Stimulated activated CD8-positive, alpha-beta memory T cell treated with anti-CD3 and anti-CD28 coated beads, Interleukin-2, amount 100 ng/mL, for 48 hours (primary cell): ENCODE data around the gene RB1.
"Not testable (repeated sequence)": the region's sequence is repeated elsewhere in the genome, so short reads cannot be mapped to it uniquely, and the experiment has no call there.

Experiments used
- DNase-seq, 2 donors: peaks; one replicate each; pipeline ENCODE4 v3.0.0-alpha.2; 2020; ENCODE audit warnings: low read depth in 2 of 2

RB1 gene

GRCh38 chr13:48448959-48449614 is 145.5 kb downstream of the RB1 start:
- no peak for DNase-seq

GRCh38 chr13:48449656-48450055 is 146.1 kb downstream of the RB1 start:
- DNase-seq, result no peak

DNA sequence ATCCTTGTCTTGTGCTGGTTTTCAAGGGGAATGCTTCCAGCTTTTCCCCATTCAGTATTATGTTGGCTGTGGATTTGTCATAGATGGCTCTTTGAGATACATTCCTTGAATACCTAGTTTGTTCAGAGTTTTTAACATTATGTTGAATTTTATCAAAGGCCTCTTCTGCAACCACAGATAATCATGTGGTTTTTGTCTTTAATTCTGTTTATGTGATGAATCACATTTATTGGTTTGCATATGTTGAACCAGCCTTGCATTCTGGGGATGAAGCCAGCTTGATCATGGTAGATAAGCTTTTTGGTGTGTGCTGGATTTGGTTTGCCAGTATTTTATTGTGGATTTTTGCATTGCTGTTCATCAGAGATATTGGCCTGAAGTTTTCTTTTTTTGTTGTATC is 147.6 kb downstream of the RB1 start:
- DNase-seq, result not testable (repeated sequence)

DNA sequence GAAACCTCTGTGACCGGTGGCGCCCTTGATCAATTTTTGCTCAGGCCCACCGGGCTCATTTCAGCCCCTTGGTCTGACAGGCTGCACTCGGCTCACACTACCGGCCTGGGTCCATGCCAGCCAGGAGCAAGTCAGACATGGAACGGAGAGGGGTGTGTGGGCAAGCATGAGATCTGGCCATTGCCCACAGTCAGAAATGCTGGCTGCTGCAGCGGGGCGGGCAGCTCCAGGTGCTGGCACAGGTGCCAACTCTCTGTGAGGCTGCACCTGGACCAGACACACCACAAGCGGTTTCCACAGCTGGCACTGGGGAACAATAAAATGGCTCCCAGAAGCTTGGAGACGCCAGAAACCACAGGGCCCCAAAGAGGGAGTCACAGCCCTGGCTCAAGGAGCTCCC is 153.0 kb downstream of the RB1 start:
- DNase-seq, result no peak

DNA sequence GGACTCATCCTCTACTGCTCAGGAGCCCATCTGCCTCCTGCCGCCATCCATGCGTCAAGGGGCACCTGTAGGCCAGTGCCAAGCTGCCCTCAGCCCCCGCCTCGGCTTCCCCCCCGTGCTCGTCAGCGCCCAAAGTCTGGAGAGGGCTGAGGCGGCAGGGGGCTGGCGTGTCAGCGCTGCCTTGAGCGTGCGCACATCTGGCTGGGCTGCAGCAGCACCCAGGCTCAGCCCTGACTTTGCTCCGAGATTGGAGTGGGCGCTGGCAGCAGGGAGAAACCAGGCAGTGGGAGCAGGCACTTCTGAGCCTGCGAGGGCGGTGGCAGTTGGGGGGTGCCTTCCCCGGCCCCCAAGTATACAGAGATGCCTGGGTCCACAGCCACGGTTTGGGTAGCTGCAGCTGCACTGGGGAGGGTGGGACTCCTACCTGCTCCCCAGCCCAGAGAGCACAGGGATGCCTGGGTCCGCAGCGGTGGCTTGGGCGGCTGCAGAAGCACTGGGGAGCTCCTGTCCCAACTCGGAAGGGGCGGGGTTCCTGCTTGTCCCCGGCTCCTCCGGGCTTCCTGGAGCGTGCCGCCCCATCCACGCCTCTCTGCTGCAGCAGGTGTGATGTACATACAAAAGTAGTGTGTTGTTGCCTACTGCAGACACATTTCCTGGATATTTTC is 154.2 kb downstream of the RB1 start:
- DNase-seq, result no peak

GRCh38 chr13:48475230-48475629 is 171.7 kb downstream of the RB1 start:
- DNase-seq, result no peak

DNA sequence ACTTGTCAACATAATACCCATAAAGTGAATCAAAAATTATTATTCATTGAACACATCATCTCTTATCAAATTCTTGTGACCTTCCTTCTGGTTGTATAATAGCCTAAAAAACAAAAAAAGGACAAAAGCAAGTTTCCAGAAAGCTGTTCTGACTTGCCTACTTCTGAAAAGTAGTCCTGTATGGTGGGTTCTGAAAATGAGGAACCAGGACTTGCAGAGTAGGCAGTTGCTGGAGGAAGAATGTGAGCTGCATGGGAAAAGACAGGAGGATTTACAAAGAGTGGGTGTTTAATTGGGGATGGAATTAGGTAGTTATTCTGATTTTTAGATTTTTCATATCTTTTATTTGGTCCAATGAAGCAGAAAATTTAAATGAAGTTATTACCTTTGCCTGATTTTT is 172.7 kb downstream of the RB1 start:
- DNase-seq, result no peak

DNA sequence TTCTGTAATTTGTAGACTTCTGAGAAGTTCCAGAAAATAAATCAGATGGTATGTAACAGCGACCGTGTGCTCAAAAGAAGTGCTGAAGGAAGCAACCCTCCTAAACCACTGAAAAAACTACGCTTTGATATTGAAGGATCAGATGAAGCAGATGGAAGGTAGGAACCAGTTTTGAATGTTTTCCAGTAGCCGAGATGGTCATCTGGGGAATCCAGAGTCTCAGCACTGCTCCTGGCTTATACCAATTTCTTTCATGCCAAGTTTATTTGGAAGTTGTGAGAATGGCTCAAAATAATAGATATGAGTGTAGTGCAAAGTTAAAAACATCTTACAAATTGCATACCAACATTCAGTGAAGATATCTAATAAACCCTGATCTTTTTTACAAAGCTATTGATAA is 173.1 kb downstream of the RB1 start:
- DNase-seq, result no peak

DNA sequence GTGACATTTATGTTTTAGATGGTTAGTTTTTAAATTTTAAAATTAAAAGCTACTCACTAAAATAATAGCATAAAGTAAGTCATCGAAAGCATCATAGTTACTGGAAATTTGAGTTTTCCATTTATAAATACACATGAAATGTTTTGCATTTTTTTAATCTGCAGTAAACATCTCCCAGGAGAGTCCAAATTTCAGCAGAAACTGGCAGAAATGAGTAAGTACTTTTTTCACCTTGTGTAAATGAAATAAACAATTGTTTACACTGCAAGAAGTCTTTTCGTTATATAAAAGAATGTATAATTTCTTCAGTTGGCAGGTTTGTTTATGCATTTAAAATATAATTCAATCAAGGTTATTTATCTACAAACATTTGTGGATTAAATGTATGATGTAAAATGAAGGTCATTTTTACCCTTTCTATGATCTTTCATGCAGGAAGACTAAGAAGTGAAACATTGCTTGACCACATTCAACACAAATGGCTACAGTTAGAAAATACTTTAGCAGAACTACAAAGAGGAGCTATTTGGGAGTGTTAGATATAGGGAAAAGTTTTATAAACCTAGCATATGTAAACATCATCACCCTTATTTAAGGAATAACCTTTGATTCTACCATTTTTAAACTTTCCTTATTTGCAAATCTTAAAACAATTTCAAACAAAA is 173.8 kb downstream of the RB1 start:
- DNase-seq, result no peak

GRCh38 chr13:48478391-48478790 is 174.8 kb downstream of the RB1 start:
- no peak for DNase-seq

GRCh38 chr13:48483575-48483974 is 180.0 kb downstream of the RB1 start:
- no peak for DNase-seq

DNA sequence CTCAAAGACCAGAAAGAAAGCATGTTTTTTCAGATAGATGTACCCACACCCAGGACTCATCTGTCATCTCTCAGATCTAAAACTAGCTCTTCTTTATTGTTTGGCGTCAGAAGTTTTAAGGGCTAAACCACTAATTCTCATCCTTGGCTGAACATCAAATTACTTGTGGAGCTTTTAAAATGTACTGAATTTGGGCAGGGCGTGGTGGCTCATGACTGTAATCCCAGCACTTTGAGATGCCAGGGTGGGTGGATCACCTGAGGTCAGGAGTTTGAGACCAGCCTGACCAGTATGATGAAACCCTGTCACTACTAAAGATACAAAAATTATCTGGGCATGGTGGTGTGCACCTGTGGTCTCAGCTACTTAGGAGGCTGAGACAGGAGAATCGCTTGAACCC is 181.9 kb downstream of the RB1 start:
- DNase-seq, result no peak

DNA sequence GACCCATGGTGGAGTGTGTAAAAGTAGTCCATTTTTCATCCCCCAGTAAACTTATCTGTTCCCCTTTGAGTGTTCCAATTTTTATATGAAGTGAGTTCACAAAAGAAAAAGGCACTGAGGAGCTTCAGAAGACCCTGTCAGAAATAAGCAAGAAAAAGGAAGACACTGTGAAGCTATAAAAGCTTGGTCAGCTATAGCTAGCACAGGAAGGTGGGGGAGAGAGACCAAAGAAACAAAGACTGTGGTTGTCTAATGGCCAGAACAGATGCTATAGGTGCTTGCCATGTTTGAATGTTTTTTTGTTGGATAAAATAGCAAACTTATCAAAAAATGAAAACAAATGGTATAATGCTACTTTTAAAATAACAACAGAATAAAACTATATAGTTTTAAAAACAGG is 182.8 kb downstream of the RB1 start:
- DNase-seq, result no peak

GRCh38 chr13:48486836-48487235 is 183.3 kb downstream of the RB1 start:
- no peak for DNase-seq

DNA sequence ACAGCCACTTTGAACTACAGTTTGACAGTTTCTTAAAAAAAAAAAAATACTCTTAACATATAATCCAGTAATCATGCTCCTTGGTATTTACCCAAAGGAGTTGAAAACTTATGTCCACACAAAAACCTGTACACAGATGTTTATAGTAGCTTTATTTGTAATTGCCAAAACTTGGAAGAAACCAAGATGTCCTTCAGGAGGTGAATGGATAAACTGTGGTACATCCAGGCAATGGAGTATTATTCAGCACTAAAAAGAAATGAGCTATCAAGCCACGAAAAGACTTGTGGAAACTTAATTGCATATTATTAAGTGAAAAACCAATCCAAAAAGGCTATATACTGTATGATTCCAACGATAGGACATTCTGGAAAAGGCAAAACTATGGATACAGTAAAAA is 184.4 kb downstream of the RB1 start:
- DNase-seq, result no peak

DNA sequence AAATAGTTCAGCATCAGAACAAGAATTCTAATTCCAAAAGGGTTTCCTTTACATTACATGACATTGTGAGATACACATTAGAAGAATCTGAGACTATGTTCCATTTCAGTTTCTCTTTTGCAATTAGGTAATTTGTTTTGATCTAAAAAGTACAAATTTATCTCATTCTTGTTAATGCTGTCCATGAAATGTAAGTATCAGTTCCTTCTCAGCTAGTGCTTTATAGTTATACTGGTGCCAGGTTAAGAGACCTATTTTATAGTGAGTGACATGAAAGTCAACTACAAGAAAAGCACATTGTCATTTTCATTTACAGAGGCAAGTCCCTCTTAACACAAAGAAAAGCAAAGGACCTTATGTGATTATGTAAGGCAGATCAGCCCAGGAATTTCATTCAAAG is 185.4 kb downstream of the RB1 start:
- no peak for DNase-seq

DNA sequence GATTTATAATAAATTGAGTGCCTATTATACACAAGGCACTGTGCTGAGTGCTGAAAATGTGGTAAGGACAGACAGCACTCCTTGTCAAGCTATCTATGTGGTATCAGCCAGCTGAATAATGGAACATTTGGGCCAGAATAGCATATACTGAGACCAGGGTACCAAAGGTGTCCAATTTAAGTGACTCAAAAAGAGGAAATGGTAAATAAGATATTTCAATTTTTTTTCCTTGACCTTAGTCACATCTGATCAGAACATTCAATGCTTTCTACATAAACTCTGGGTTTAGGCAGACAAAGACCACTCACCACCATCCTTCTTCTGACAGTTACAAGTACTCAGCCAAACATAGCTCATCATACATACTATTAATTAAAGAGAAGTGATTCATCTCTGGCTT is 186.1 kb downstream of the RB1 start:
- no peak for DNase-seq

DNA sequence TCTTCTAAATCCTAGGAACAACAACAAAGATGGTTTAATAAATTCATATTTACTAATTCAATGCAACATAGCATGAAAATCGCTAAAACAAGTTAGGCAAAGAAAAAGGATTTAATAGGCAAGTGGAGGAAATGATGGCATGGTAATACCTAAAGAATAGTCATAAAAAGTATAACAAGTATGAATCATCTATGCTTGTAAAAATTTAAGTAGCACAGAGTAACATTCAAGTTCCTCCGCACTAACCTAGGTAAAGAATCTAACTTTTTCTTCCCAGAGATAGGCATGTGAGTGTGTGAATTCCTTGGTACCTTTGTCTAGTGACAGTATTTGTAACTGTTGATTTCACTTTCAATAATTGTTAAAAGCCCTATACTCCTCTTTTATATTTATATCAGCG is 186.7 kb downstream of the RB1 start:
- no peak for DNase-seq

- no peak for DNase-seq
Observed at GRCh38 chr13:48491423-48492095, 188.0 kb downstream of the RB1 start.

- DNase-seq, result no peak
Observed at GRCh38 chr13:48492096-48492440, 188.5 kb downstream of the RB1 start.

GRCh38 chr13:48492470-48493065 is 189.0 kb downstream of the RB1 start:
- DNase-seq, result peak; percentile 34 to 41

- no peak for DNase-seq
Observed at GRCh38 chr13:48493066-48493765, 189.7 kb downstream of the RB1 start.
